GM10248 (cell line): ENCODE measurements around the gene FAM184B.
"Not testable (repeated sequence)": the region's sequence is repeated elsewhere in the genome, so short reads cannot be mapped to it uniquely, and the experiment has no call there.

ENCODE experiments used
- CTCF ChIA-PET: fragments of 300-600 bp; sonication (Branson Sonifier 250); formaldehyde crosslinking; extraction: SDS; loops from one replicate; lab custom pipeline; 2021; ENCODE audit warnings: antibody characterized with exemption; lab: Yijun Ruan, JAX
- POLR2A ChIA-PET: fragments of 350-650 bp; sonication (Branson Sonifier 250); formaldehyde crosslinking; extraction: SDS; loops from one replicate; lab custom pipeline; 2020; ENCODE audit warnings: antibody characterized with exemption; lab: Yijun Ruan, JAX
- DNase-seq: peaks from one replicate; pipeline ENCODE4 v3.0.0; 2012; ENCODE audit errors: extremely low spot score
- CTCF ChIP-seq: IDR thresholded peaks from 2 replicates; pipeline ENCODE4 v1.5.1; 2012; ENCODE audit warnings: mild to moderate bottlenecking, low read depth; ENCODE audit errors: extremely low read depth, missing control alignments, control extremely low read depth

The FAM184B gene

GRCh38 chr4:17717301-17717700 is 64.1 kb downstream of the FAM184B start:
- ChIA-PET CTCF (no interaction called here), POLR2A (no interaction called here)
- DNase-seq: no peak
- no peak for TF ChIP-seq CTCF

- TF ChIP-seq CTCF: no peak
- POLR2A ChIA-PET: no interaction called here
- DNase-seq: no peak
- CTCF ChIA-PET: no interaction called here
Measured at GRCh38 chr4:17715511-17715910, 65.9 kb downstream of the FAM184B start.

- CTCF ChIA-PET: interaction anchor here (0.8 kb wide), 1 partner anchor 9 kb away, joined by 3 read pairs; no protein-coding TSS in a partner anchor
- DNase-seq: no peak
- no peak for TF ChIP-seq CTCF
- POLR2A ChIA-PET: no interaction called here
Measured at GRCh38 chr4:17713779-17714178, 67.6 kb downstream of the FAM184B start.

- no peak for DNase-seq
- CTCF ChIA-PET: no interaction called here
- POLR2A ChIA-PET: no interaction called here
- TF ChIP-seq CTCF: no peak
Measured at GRCh38 chr4:17712166-17712565, 69.3 kb downstream of the FAM184B start.

GRCh38 chr4:17711206-17711605 is 70.2 kb downstream of the FAM184B start:
- DNase-seq, POLR2A ChIA-PET, CTCF ChIA-PET: not testable (repeated sequence)

- ChIA-PET CTCF (interaction anchor here (1.3 kb wide), 1 partner anchor 56 kb away, joined by 3 read pairs; no protein-coding TSS in a partner anchor), POLR2A (no interaction called here)
- DNase-seq: no peak
- TF ChIP-seq CTCF: no peak
Measured at GRCh38 chr4:17709763-17710068, 71.7 kb downstream of the FAM184B start.

GRCh38 chr4:17708992-17709762 is 72.2 kb downstream of the FAM184B start:
- CTCF ChIA-PET: interaction anchor here (1.3 kb wide), 1 partner anchor 57 kb away, joined by 3 read pairs; no protein-coding TSS in a partner anchor
- no peak for DNase-seq
- no peak for TF ChIP-seq CTCF
- POLR2A ChIA-PET: no interaction called here
